K562 (cell line): ENCODE results near the gene PKD1. TPM values are rescaled to one million over a fixed set of nuclear protein-coding genes. Genes with fewer than 3 reads are reported as not detected.

Source experiments
- ZBTB2 ChIP-seq: fragments of 450-650 bp; IDR thresholded peaks from 2 replicates; pipeline ENCODE4 v1.6.1; 2016; ENCODE audit warnings: antibody characterized with exemption
- ZBTB40 ChIP-seq, 2 experiments: fragments of 450-650 bp in 1 of 2; sonication (generic) in 1 of 2; formaldehyde crosslinking in 1 of 2; IDR thresholded peaks; 2 replicates each; pipeline versions ENCODE4 v1.7.1 to v1.9.0; 2016 to 2022; ENCODE audit warnings: inconsistent platforms in 1 of 2, mild to moderate bottlenecking in 1 of 2, missing genetic modification reagents in 1 of 2
- polyA plus RNA-seq, 8 experiments: library from polyadenylated mRNA; depleted of rRNA in 4 of 8; stranded (reverse) in 5 of 8; unstranded in 3 of 8; fragments of >200 nt; fragmentation: Nextera tagmentation in 2 of 8; fragmentation: Illumina TruSeq in 1 of 8; extraction: Ambion mirVana in 2 of 8; extraction: Trizol in 1 of 8; gene quantifications; 2 replicates each; pipeline versions ENCODE4 v1.2.1 to v1.2.3, GENCODE V29; 2011 to 2014; ENCODE audit warnings: inconsistent platforms in 1 of 8, missing spikeins in 1 of 8
- total RNA-seq, 7 experiments: library from RNA; depleted of rRNA in 6 of 7; stranded (reverse); fragments of >200 nt in 6 of 7; fragmentation: Illumina TruSeq in 2 of 7; extraction: Trizol in 2 of 7; gene quantifications; 2 replicates each; pipeline versions ENCODE4 v1.2.1 to v1.2.3, GENCODE V29; 2011 to 2021; ENCODE audit warnings: low replicate concordance in 1 of 7
- TF ChIP-seq, protein P1 (sequence below): fragments of 450-650 bp; IDR thresholded peaks from 2 replicates; pipeline ENCODE4 v1.6.1; 2016; ENCODE audit warnings: mild to moderate bottlenecking, moderate library complexity

Gene PKD1
- total and polyA plus RNA-seq, 9 of the 15 experiments (the other 6 are each of a cell fraction or from before 2014, with no cell fraction given) = 0.23 to 93.5 (median 12.6) TPM

- TF ChIP-seq ZBTB40 (IDR thresholded peaks at IDR 0.05) (no peak), ZBTB40 (CRISPR knock-in tag; IDR thresholded peaks at IDR 0.05) (no peak), ZBTB2 (no peak)
- TF ChIP-seq, protein P1, sequence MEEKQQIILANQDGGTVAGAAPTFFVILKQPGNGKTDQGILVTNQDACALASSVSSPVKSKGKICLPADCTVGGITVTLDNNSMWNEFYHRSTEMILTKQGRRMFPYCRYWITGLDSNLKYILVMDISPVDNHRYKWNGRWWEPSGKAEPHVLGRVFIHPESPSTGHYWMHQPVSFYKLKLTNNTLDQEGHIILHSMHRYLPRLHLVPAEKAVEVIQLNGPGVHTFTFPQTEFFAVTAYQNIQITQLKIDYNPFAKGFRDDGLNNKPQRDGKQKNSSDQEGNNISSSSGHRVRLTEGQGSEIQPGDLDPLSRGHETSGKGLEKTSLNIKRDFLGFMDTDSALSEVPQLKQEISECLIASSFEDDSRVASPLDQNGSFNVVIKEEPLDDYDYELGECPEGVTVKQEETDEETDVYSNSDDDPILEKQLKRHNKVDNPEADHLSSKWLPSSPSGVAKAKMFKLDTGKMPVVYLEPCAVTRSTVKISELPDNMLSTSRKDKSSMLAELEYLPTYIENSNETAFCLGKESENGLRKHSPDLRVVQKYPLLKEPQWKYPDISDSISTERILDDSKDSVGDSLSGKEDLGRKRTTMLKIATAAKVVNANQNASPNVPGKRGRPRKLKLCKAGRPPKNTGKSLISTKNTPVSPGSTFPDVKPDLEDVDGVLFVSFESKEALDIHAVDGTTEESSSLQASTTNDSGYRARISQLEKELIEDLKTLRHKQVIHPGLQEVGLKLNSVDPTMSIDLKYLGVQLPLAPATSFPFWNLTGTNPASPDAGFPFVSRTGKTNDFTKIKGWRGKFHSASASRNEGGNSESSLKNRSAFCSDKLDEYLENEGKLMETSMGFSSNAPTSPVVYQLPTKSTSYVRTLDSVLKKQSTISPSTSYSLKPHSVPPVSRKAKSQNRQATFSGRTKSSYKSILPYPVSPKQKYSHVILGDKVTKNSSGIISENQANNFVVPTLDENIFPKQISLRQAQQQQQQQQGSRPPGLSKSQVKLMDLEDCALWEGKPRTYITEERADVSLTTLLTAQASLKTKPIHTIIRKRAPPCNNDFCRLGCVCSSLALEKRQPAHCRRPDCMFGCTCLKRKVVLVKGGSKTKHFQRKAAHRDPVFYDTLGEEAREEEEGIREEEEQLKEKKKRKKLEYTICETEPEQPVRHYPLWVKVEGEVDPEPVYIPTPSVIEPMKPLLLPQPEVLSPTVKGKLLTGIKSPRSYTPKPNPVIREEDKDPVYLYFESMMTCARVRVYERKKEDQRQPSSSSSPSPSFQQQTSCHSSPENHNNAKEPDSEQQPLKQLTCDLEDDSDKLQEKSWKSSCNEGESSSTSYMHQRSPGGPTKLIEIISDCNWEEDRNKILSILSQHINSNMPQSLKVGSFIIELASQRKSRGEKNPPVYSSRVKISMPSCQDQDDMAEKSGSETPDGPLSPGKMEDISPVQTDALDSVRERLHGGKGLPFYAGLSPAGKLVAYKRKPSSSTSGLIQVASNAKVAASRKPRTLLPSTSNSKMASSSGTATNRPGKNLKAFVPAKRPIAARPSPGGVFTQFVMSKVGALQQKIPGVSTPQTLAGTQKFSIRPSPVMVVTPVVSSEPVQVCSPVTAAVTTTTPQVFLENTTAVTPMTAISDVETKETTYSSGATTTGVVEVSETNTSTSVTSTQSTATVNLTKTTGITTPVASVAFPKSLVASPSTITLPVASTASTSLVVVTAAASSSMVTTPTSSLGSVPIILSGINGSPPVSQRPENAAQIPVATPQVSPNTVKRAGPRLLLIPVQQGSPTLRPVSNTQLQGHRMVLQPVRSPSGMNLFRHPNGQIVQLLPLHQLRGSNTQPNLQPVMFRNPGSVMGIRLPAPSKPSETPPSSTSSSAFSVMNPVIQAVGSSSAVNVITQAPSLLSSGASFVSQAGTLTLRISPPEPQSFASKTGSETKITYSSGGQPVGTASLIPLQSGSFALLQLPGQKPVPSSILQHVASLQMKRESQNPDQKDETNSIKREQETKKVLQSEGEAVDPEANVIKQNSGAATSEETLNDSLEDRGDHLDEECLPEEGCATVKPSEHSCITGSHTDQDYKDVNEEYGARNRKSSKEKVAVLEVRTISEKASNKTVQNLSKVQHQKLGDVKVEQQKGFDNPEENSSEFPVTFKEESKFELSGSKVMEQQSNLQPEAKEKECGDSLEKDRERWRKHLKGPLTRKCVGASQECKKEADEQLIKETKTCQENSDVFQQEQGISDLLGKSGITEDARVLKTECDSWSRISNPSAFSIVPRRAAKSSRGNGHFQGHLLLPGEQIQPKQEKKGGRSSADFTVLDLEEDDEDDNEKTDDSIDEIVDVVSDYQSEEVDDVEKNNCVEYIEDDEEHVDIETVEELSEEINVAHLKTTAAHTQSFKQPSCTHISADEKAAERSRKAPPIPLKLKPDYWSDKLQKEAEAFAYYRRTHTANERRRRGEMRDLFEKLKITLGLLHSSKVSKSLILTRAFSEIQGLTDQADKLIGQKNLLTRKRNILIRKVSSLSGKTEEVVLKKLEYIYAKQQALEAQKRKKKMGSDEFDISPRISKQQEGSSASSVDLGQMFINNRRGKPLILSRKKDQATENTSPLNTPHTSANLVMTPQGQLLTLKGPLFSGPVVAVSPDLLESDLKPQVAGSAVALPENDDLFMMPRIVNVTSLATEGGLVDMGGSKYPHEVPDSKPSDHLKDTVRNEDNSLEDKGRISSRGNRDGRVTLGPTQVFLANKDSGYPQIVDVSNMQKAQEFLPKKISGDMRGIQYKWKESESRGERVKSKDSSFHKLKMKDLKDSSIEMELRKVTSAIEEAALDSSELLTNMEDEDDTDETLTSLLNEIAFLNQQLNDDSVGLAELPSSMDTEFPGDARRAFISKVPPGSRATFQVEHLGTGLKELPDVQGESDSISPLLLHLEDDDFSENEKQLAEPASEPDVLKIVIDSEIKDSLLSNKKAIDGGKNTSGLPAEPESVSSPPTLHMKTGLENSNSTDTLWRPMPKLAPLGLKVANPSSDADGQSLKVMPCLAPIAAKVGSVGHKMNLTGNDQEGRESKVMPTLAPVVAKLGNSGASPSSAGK = peak; percentile 73
These were observed 14.1 kb upstream of the PKD1 start (continued) for GRCh38 chr16:2149630-2150417.
